WI38 (cell line): ENCODE results near the gene SLC17A5.
A peak's percentile ranks its signal among the peaks of the same experiment; 100 is the strongest.

Experiments
- H3K4me3 ChIP-seq: 2 replicates; pipeline ENCODE4 v1.5.1; 2011; ENCODE audit warnings: low read depth, mild to moderate bottlenecking, control low read depth, low read length
- CTCF ChIP-seq: IDR thresholded peaks from 2 replicates; pipeline ENCODE4 v1.5.1; 2012; ENCODE audit warnings: low read depth, mild to moderate bottlenecking, control low read depth, low read length

Gene SLC17A5, protein sequence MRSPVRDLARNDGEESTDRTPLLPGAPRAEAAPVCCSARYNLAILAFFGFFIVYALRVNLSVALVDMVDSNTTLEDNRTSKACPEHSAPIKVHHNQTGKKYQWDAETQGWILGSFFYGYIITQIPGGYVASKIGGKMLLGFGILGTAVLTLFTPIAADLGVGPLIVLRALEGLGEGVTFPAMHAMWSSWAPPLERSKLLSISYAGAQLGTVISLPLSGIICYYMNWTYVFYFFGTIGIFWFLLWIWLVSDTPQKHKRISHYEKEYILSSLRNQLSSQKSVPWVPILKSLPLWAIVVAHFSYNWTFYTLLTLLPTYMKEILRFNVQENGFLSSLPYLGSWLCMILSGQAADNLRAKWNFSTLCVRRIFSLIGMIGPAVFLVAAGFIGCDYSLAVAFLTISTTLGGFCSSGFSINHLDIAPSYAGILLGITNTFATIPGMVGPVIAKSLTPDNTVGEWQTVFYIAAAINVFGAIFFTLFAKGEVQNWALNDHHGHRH

GRCh38 chr6:73653571-73654424 lies at the start of gene SLC17A5:
TSS of gene SLC17A5 (minus strand) at chr6:73653992. CDS start at chr6:73653886, 106 bp downstream.
- no peak for TF ChIP-seq CTCF
- H3K4me3 ChIP-seq, result peak within 1 kb of the TSS; percentile 96

DNA sequence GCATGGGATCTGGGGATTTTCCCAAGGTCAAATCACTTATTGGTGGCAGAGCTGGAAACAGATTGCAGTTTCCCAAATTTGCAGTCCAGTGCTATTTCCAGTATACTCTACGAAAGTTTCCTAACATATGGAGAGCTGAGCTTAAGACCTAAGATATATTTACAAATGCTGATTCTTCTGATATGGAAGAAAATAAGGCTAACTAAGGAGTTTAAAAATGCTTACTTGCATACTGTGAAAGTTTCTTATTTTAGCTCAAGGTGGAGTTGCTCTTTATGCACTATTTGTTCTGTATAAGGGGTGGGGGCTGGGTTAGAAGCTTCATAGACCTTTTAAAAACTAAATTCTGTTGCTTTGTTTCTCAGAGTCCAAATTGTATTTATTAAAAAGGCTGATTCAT lies 49.7 kb upstream of the SLC17A5 start:
- TF ChIP-seq CTCF, result no peak
- no peak overlapping the region for H3K4me3 ChIP-seq

GRCh38 chr6:73702444-73702843 lies 48.7 kb upstream of the SLC17A5 start:
- H3K4me3 ChIP-seq, result no peak overlapping the region
- TF ChIP-seq CTCF, result no peak

GRCh38 chr6:73699676-73700459 lies 46.1 kb upstream of the SLC17A5 start:
- H3K4me3 ChIP-seq, result no peak overlapping the region
- TF ChIP-seq CTCF, result no peak

GRCh38 chr6:73696966-73697655 lies 43.3 kb upstream of the SLC17A5 start:
- no peak for TF ChIP-seq CTCF

DNA sequence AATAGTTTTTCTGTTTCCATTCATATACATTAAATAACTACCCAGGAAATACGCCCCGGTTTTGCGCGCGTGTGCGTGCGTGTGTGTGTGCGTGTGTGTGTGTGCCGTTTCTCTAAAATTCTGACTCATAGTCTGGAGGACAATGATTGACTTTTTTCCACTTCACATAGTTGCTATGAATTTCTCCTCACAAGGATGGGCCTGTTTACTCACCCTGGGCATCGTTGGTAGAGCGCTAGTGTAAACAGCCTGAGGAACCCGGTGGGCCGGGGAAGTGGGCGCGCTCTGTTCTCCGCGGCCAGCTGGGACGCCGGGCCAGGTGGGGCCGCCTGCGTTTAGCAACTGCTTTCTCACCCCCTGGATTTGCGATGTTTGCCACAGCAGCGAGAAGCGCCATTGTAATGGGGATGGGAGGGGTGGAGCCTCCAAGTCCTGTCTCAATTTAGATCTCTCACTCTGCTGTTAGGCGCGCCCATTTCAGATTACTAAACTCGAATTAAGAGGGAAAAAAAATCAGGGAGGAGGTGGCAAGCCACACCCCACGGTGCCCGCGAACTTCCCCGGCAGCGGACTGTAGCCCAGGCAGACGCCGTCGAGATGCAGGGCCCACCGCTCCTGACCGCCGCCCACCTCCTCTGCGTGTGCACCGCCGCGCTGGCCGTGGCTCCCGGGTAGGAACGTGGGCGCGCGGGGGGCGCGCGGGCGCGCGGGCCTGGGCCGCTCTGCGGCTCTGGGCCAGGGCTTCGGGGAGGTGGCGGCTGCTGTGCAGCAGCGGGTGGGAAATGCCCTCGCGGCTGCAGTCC lies 42.0 kb upstream of the SLC17A5 start, which contains the start of gene CD109:
Gene CD109, plus strand, starts transcription at position 585 of the 803 bp plus-strand sequence. Its CDS starts 13 bp downstream, at position 598.
- no peak for TF ChIP-seq CTCF

More at GRCh38 chr6:73696966-73697655, 43.3 kb upstream of the SLC17A5 start:
- H3K4me3 ChIP-seq, result peak overlapping the region; percentile 65

More for the DNA sequence above, 42.0 kb upstream of the SLC17A5 start, which contains the start of gene CD109:
- peak within 1 kb of the TSS; percentile 65 for H3K4me3 ChIP-seq
